Activated CD4-positive, alpha-beta T cell treated with anti-CD3 and anti-CD28 coated beads for 24 hours (primary cell): ENCODE results near the gene ENTHD1.
A peak's percentile ranks its signal among the peaks of the same experiment; 100 is the strongest.

ENCODE experiments used
- DNase-seq, 2 donors: peaks; one replicate each; pipeline ENCODE4 v3.0.0-alpha.2; 2020; ENCODE audit warnings: low read depth in 2 of 2

The ENTHD1 gene, protein sequence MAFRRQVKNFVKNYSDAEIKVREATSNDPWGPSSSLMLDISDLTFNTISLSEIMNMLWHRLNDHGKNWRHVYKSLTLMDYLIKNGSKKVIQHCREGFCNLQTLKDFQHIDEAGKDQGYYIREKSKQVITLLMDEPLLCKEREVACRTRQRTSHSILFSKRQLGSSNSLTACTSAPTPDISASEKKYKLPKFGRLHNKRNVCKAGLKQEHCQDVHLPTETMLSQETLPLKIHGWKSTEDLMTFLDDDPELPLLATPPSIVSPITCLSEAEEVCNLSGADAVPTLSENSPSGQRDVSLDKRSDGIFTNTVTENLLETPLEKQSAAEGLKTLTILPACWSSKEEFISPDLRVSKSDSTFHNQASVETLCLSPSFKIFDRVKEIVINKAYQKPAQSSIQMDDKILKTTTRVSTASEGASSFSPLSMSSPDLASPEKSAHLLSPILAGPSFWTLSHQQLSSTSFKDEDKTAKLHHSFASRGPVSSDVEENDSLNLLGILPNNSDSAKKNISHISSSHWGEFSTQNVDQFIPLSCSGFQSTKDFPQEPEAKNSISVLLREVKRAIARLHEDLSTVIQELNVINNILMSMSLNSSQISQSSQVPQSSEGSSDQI

DNA sequence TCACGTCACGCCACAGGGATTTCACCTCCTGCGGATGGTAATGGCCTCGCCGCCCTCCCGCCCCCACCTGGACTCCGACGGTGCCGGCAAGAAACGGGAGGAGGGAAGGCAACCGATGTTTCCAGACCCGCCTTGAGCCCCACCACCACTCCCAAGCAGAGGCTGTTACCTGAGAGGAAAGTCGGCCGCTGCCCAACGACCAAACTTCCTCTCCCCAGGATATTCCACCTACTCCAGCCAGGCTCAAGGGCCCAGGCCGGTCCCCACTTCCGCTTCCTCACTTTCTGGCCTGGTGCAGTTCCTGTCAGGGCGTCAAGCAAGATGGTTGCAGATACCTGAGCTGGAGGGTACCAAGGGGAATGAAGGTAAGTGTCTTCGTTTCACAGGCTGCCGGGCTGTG lies at the start of gene ENTHD1:
TSS of gene ENTHD1 (minus strand) at position 235 of the 400 bp plus-strand sequence. CDS start 6,012 bp downstream, outside the sequence.
- DNase-seq = no peak

DNA sequence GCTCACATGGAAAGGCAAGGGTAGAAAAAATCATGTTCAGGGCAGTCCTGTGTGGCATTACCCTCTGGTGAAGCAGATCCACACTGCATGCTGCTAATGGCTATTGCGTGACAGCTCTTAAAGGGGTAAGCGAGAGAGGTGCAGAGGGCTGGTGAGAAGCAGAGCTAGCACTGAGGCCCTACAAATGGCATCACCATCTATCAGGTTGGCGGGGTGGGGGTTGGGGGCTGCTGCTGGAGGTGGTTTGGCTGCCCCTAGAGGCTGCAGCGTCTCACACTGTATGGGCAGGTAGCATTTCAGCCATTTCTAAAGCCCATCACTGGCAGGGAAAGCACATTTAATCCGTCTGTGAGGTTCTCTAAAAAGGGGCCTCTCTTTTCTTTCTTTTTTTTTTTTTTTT lies 49.8 kb upstream of the ENTHD1 start:
- DNase-seq = no peak

DNA sequence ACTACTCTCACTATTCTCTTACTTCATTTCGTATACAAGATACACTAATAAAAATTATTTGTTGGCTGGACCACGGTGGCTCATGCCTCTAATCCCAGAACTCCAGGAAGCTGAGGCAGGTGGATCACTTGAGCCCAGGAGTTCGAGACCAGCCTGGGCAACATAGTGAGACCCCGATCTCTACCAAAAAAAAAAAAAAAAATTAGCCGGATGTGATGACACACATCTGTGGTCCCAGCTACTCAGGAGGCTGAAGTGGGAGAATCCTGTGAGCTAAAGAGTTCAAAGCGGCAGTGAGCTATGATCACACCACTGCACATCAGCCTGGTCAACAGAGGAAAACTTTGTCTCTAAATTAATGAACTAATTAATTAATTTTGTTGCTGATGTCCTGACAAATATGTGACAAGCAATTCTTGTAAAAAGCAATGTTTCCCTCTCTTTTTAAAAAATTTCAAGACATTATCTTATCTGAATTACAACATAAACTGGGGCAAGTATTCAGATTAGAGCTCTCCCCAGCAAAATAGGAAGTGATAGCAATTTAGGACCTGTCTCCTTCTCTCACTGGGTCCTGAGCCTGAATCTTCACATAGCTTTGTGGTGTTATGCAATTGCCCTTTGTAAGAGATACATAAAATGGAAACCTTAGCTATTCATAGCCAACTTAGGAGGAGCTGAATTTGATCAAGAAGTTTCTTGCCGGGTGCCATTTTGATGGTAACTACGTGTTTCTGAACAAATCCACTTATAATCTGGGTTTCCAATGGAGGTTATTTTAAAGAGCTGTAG lies 49.1 kb upstream of the ENTHD1 start:
- no peak for DNase-seq

DNA sequence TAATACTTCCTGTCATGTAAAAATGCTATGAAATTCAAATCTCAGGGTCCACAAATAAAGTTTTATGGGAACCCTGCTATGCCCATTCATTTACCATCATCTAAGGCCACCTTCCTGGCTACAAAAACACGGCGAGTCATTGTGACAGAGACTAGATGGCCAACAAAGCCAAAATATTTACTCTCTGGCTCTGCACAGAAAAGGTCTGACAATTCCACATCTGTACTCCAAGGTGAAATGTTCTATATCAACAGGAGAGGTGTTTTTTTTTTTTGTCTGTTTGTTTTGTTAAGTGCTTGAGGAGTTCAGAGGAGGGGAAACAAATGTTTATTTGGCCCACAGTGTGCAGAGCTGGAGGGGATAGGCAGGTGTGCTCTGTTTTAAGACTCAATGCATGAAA lies 48.0 kb upstream of the ENTHD1 start:
- DNase-seq = no peak

DNA sequence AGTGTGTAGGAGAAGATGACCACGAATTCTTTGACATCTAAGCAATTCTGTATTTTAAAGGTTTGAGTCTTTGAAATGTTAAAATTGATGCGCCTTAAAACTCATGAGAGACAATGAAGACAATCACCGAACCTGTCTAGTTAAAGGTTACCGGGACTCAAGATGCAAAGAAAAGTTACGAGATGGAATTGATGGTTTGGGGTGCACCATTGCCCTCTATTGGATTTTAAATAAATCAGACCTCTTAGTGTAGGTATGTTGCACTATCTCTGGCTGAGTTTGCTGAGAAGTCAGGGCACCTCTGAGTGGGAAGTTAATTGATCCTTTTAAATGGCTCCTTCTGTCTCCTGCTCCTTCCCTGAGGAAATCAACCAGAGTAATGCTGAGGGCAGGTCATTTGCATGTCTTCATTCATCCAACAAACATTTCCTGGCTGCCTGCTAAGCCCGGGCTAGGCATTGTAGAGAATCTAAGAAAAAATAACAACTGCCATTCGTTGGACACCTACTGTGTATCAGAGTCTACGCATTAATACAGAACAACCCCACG lies 47.3 kb upstream of the ENTHD1 start:
- no peak for DNase-seq

DNA sequence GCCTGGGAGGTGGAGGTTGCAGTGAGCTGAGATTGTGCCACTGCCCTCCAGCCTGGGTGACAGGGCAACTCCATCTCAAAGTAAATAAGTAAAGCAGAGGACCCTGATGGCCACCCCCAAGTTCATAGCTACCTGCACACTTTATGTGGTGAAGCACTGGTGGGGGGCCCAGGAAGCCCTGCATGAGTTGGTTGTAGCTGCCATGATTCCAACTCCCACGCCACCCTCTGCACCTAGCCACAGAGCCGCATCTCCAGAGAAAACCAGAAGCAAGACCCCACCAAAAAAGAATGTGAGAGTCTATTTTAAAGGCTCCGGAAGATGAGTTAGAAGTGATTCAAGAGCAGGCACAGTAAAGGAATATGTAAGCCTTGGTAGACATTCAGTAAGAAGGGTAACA lies 46.3 kb upstream of the ENTHD1 start:
- DNase-seq = no peak

DNA sequence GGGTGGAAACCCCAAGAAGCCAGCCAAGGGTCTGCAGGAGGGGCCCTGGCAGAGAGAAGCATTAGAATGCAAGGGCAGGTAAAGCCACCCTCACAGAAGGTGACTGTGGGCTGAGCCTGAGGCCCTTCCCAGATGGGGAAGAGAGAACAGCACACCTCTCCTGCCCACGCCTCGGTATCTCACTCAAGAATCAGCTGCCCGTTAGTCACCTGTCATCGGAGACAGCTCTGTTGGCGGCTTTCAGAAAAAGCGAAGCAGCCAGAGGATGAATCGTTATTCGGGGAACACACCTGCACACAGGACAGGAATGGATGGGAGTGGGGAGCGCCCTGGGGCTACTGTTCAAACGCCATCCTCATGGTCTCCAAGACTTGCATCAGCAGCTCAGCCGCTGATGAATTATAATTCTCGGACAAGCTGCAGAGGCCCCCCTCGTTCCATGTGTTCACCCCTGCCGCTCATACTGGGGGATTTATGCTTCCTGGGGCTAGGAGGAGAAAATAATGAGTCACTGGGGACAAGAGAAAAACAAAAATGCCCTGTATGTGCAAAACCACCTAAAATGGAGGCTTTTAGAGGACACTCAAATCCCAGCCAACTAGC lies 45.0 kb upstream of the ENTHD1 start:
- peak in 1 of 2 donors; percentile 42 for DNase-seq

DNA sequence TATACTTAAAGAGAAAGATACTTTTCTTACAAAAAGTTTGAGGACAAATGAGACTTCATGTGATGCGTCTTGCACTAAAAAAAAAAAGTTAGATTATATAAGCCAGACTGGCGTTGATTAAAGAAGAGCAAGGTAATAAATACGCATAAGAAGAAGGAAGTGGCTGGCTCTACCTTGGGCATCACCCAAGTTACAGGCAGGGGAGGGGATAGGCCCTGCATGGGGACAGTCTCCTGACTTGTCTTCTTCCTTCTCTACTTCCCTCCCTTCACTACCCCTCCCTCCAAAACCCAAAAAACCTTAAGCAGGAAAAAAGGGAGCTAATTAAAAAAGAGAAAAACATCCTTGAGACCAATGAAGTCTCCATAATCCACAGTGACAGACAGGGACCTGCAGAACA lies 44.3 kb upstream of the ENTHD1 start:
- DNase-seq = no peak

DNA sequence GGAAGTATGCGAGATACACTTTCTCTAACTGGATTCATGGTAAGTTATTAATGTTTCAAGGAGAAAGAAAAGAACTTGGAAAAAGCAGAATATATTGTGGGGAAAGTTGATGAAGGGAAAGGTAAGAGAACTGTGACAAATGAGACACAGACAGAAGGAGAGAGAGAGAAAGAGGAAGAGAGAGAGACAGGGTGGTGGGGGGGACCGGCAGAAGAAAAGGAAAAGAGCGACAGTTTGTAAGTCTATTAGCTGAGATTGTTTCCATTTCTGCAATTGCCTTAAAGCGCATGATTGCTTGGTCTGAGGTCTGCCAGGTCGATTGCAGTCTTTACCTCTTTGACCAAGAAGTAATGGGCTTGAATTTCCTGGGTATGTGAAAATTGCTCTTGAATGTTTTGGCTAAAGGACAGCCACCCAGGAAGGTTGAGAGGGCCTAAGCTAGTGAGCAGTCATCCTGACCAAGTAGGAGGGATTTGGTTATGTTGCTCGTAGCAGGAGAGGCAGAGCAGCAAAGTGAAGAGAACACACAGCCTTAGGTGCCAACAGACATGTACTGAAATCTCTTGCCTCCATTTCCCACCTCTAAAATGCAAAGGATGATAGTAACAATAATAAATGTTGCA lies 43.1 kb upstream of the ENTHD1 start:
- DNase-seq = no peak

DNA sequence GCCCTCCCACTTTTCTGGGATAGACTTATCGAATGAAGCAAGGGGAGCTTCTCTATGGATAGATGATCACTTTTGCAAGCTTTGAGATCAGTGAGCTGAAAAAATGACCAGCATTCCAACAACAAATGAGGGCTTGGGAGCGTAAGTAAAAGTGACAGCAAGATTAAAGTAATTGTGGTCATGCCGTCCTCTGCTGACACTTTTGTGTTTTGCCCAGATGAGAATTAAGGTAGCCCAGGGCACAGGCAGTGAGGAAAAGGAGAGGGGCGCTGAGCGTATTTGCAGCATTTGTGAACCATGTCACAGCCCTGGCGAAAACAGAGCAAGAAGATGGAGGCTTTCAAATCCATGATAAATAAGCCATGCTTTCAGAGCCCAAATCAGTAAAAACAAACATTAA lies 42.1 kb upstream of the ENTHD1 start:
- no peak for DNase-seq

DNA sequence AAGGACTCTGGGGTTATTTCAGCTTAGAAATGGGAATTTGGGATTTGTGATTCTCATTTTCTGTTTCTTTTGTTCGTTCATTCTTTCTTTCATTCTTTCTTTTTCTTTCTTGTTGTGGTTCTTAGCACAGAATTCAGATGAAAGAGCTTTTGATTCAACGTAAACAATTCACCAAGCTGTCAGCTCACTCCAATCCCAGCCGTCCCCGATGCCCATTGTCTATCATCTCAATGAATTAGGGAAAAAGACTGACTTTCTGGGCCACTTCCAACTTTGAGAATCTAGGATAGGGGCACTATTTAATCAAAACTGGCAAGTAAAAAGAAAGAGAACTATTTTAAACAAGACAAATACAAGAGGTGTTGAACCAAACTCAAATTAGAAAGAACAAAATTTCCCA lies 41.6 kb upstream of the ENTHD1 start:
- no peak for DNase-seq

DNA sequence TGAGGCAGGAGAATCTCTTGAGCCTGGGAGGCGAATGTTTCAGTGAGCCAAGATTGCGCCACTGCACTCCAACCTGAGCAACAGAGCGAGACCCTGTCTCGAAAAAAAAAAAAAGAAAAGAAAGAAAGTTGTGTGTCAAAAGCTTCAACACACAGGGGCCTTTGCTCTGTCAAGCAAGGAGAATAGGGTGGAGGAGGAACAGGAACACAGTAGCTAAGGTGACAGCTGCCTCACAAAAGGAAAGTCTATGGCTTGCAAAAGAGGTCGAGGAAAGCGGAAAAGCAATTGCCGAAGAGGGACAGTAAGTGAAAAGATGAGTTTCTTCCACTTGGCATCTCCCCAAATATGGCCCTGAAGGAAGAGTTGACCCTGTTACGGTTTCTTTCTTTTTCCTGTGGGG lies 40.2 kb upstream of the ENTHD1 start:
- DNase-seq = no peak

DNA sequence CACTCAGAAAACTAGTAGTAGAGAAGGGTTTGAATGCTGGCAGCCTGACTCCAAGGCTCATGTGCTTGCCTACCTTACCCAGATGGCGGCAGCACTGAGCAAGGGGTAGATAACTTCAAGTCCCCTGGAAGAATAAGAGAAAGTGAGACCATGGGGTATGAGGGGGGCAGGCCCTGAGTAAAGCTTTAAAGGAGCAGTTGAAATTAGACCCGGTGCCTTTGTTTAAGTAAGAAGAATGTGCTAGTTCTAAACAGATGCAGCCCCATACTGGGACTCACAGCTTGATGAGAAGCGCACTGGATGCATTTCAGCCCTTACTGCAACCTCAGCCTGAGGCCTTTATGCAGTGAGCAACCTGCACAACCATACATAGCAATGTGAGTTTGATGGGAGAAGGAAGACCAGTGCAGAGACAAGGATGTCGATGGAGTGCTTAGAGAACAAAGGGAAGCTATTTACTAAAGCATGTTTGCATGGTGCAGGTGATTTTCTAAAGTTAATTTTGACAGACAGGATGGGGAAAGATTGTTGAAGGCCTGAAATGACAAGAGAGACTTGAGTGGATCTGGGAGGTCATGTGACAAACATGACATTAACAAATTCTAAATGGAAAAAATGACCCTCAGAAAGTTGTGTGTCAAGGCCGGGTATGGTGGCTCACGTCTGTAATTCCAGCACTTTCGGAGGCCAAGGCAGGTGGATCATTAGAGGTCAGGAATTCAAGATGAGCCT lies 39.5 kb upstream of the ENTHD1 start:
- DNase-seq = peak in 1 of 2 donors; percentile 44

DNA sequence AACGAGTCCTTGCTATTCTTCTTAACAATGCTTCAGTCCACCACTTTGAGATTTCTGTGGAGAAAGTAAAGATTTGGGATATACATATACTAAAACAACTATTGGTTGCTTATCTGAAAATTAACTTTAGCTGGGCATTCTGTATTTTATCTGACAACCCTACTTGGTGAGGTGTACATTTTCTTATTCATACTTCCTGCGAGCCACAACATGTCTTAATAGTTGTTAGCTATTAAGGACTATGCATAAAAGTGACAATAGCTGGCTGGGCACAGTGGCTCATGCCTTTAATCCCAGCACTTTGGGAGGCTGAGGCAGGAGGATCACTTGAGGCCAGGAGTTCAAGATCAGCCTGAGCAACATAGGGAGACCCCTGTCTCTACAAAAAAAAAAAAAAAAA lies 38.6 kb upstream of the ENTHD1 start:
- no peak for DNase-seq

DNA sequence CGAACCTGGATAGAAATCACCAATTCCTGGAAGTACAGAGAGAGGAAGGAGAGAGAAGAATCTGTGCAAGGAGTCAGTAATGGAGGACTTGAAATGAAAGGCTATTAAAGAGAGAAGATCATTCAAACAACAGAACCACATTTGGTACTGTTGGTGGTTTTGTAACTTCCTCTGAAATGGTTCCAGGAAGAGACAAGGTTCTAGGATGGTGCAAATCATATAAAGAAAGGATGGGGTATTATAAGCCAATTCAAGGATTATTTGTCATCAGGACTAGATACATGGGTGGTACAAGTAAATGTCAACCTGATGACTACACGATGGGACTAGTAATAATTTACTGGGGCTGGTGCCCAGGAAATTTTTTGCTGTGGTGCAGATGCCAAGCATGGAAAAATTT lies 37.7 kb upstream of the ENTHD1 start:
- DNase-seq = no peak

DNA sequence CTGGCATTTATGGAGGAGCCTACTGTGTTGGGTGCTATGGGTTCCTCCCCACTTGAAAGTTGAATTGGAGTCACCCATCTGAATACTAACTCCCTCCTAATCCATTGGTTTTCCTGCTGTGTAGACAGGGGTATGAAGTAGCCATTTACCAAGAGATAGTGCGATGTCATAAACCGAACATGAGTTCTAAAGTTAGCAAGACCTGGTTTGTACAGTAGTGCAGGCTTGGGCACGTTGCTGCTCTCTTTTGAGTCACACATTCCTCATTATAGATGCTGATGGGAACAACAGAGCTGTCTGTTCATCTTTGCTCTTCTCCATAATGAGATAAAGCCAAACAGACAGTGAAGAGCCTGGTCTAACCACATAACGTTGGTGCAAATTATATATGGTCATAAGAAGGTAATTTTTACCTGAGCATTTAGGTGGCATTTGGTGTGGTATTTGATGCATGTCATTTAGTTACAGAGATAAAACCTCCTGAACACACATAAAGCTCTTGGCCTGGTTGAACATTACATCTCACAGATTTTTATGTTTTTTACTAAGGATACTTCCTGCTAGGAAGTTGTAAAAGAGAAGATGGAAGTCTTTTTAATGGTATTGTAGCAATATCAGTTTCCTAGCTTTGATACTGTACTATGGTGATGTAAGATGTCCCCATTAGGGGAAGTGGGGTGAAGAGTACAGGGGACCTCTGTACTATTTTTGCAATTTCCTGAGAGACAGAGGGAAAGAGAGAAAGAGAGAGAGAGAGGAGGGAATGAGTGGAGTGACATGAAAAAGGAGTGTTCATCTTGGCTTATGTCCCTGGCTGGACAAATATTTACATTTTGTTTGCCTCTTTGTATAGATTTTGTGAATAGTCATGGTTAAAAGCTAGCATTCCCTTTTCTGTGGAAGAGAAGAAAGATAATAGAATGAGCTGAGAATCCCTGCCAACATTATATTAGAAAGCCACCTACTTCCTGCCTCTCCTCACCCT lies 35.3 kb upstream of the ENTHD1 start:
- DNase-seq = no peak

DNA sequence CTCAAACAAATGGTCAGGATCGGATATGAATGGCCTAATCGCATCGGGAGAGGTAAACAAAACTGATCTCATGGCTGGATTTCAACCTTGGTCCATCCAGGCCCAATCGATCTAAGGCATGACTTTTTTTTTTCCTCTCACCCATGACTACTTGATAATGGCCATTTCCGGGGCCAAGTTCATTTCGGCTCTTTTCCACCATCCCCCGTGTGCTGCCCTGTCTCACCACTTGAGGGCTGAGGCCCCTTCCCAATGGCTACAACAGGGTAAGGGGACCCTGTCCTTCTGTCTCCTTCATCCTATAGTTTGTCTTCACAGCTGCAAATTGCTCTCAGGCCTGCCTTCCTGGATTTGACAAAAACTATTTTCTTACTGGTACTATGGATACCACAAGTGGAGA lies 34.0 kb upstream of the ENTHD1 start:
- DNase-seq = no peak

DNA sequence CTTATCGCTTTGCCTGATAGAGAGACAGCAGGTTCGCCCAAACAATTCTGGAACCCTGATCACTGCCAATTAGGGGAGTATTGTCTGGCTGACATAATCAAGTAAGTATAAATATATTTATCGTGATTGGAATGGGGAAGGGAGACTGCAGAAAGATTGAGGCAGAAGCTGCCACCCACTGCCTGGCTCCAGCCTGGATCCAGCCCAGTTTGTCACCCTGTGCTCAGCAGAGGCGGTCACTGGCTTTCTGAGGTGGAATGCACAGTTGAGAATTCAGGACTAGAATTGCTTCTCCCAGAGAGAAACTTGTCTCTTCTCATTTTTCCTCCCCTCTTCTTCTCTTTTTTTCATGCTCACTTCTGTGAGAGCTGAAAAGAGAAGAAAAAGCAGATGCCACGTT lies 33.2 kb upstream of the ENTHD1 start:
- no peak for DNase-seq

DNA sequence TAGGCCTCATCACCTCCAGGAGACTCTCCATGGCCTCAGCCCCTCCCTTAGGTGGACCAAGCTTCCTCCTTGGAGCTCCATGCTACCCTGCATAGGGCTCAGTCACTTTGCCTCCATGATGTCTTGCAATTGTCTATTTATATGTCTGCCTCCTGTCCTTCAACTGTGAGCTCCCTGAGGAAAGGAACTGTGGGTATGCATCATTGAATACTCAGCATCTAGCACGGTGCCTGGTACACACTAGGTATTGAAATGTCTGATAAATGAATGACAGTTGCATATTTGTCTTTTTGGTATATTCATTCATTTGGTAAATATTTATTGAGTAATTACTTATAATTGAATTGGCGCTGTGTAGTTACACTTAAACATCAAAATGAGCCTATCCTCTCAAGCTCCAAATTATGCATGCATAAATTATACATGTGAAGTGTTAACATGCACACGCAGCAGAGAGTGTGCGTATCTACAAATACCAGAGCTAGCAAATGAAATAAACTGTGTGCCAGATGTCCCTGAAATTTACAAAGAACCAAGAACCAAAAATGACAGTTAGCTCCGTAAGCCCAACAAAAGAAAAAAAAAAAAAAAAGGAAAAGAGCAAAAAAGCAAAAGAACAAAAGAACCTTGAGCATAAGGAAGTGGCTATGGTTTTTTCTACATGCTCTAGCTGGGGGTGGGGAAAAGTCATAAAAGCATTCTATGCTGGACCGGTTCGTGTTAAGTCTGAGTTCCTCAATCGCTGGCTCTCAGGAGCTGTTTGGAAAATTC lies 32.5 kb upstream of the ENTHD1 start:
- DNase-seq = no peak
